ENCODE results near the gene NPIPA5.
"Not testable (repeated sequence)": the region's sequence is repeated elsewhere in the genome, so short reads cannot be mapped to it uniquely, and the experiment has no call there.

Gene NPIPA5

GRCh38 chr16:15378194-15378593, at the start of gene NPIPA5:
TSS of gene NPIPA5 (minus strand) at chr16:15378294. CDS start at chr16:15378294, 0 bp downstream.
- not testable (repeated sequence) for FAIRE-seq

- FAIRE-seq = peak; percentile 61
Observed at GRCh38 chr16:15427648-15428239, 49.6 kb upstream of the NPIPA5 start.

GRCh38 chr16:15426796-15427195, 48.7 kb upstream of the NPIPA5 start:
- no peak for FAIRE-seq

- FAIRE-seq = no peak
Observed at GRCh38 chr16:15425861-15426260, 47.8 kb upstream of the NPIPA5 start.

- no peak for FAIRE-seq
Observed at GRCh38 chr16:15422222-15422621, 44.1 kb upstream of the NPIPA5 start.

- FAIRE-seq = not testable (repeated sequence)
Observed at GRCh38 chr16:15421696-15422095, 43.6 kb upstream of the NPIPA5 start.

GRCh38 chr16:15418206-15418605, 40.1 kb upstream of the NPIPA5 start:
- FAIRE-seq = no peak

GRCh38 chr16:15417197-15417596, 39.1 kb upstream of the NPIPA5 start:
- FAIRE-seq = no peak

GRCh38 chr16:15415511-15415985, 37.5 kb upstream of the NPIPA5 start:
- no peak for FAIRE-seq

GRCh38 chr16:15409476-15409875, 31.4 kb upstream of the NPIPA5 start:
- FAIRE-seq = not testable (repeated sequence)

GRCh38 chr16:15407756-15408155, 29.7 kb upstream of the NPIPA5 start:
- FAIRE-seq = not testable (repeated sequence)

- no peak for FAIRE-seq
Observed at GRCh38 chr16:15404792-15405191, 26.7 kb upstream of the NPIPA5 start.

GRCh38 chr16:15404091-15404490, 26.0 kb upstream of the NPIPA5 start:
- not testable (repeated sequence) for FAIRE-seq

GRCh38 chr16:15403392-15403995, 25.4 kb upstream of the NPIPA5 start:
- FAIRE-seq = no peak

- FAIRE-seq = no peak
Observed at GRCh38 chr16:15401972-15402371, 23.9 kb upstream of the NPIPA5 start.

GRCh38 chr16:15400314-15400713, 22.2 kb upstream of the NPIPA5 start:
- not testable (repeated sequence) for FAIRE-seq

GRCh38 chr16:15399317-15399716, 21.2 kb upstream of the NPIPA5 start:
- FAIRE-seq = no peak

- FAIRE-seq = no peak
Observed at GRCh38 chr16:15398618-15399316, 20.7 kb upstream of the NPIPA5 start.

- no peak for FAIRE-seq
Observed at GRCh38 chr16:15396948-15397594, 19.0 kb upstream of the NPIPA5 start.

- not testable (repeated sequence) for FAIRE-seq
Observed at GRCh38 chr16:15396509-15396829, 18.4 kb upstream of the NPIPA5 start.

- FAIRE-seq = not testable (repeated sequence)
Observed at GRCh38 chr16:15395631-15396508, 17.8 kb upstream of the NPIPA5 start, which contains the start of gene MPV17L. TSS of gene MPV17L (plus strand) at chr16:15395754. CDS start at chr16:15395898, 144 bp downstream.

- not testable (repeated sequence) for FAIRE-seq
Observed at GRCh38 chr16:15393025-15393424, 14.9 kb upstream of the NPIPA5 start.

Data from islet of Langerhans (tissue), 1 donor.